ENCODE data around the gene GPC6.

GPC6 gene

DNA sequence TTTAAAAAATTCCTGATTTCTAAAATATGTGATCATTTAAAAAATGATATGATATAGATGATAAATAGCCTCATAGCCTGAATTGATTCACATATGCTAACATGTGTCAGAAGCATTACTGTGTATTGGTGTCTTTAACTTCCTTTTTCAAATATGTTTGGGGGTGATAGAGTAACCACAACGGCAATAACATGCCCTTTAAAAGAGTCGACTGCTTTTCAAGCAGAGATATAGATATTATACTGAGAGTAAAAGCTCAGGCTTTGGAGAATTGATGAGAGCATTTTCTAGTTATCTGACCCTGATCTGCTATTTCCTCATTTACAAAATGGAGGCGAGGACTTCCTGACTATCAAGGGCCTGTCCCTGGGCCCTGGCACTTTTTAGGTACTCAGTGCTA lies 992.3 kb downstream of the GPC6 start:
- TF ChIP-seq, protein P1, sequence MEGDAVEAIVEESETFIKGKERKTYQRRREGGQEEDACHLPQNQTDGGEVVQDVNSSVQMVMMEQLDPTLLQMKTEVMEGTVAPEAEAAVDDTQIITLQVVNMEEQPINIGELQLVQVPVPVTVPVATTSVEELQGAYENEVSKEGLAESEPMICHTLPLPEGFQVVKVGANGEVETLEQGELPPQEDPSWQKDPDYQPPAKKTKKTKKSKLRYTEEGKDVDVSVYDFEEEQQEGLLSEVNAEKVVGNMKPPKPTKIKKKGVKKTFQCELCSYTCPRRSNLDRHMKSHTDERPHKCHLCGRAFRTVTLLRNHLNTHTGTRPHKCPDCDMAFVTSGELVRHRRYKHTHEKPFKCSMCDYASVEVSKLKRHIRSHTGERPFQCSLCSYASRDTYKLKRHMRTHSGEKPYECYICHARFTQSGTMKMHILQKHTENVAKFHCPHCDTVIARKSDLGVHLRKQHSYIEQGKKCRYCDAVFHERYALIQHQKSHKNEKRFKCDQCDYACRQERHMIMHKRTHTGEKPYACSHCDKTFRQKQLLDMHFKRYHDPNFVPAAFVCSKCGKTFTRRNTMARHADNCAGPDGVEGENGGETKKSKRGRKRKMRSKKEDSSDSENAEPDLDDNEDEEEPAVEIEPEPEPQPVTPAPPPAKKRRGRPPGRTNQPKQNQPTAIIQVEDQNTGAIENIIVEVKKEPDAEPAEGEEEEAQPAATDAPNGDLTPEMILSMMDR (IDR thresholded peaks at IDR 0.05; ENCODE audit: insufficient read depth, low read length, poor library complexity, severe bottlenecking), result no peak
- TF ChIP-seq EZH2phosphoT487 (conservative IDR thresholded peaks at IDR 0.05; ENCODE audit: low read length), result no peak
- Histone ChIP-seq H3K4me3 (ENCODE audit: insufficient read depth, low read length, poor library complexity, severe bottlenecking) (no peak overlapping the region), H4K20me1 (ENCODE audit: low read depth, low read length) (no peaks in the 10 kb centered on the region), H3K9ac (ENCODE audit: low read length) (no peak overlapping the region), H3K79me2 (ENCODE audit: insufficient read depth, low read length) (no peaks in the 10 kb centered on the region), H2AFZ (ENCODE audit: low read depth, low read length, severe bottlenecking) (no peak overlapping the region), H3K9me2 (replicated peaks; ENCODE audit: insufficient read depth, low read length) (no peaks in the 10 kb centered on the region; the same call in 1 of the 2 replicates), H3K36me3 (ENCODE audit: low read length) (no peaks in the 10 kb centered on the region), H3K4me2 (ENCODE audit: low read depth, low read length, poor library complexity, severe bottlenecking) (no peak overlapping the region), H3K9me3 (ENCODE audit: insufficient read depth, low read length) (no peaks in the 10 kb centered on the region), H3F3A (ENCODE audit: insufficient read depth) (no peaks in the 10 kb centered on the region), H3K27me3 (ENCODE audit: low read length) (no peaks in the 10 kb centered on the region), H3K27ac (ENCODE audit: low read depth, low read length) (no peak overlapping the region)

DNA sequence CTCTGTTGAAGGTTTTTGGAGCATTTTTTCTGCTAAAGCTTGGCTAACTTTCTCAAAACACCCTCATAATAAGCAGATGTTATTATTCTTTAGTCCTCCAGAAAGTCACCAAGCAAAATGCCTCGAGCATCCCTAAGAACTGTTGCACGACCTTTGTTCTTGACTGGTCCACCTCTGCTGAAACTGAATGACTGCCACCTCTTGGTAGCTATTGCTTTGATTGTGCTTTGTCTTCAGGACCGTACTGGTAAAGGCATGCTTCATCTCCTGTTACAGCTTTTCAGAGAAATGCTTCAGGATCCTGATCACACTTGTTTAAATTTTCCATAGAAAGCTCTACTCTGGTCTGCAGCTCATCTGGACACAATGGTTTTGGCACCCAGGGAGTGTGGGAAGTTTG lies 998.1 kb downstream of the GPC6 start:
- Histone ChIP-seq H3K9me2 (replicated peaks; ENCODE audit: insufficient read depth, low read length) (no peaks in the 10 kb centered on the region), H3K27ac (ENCODE audit: low read depth, low read length) (no peak overlapping the region), H4K20me1 (ENCODE audit: low read depth, low read length) (no peaks in the 10 kb centered on the region), H3K79me2 (ENCODE audit: insufficient read depth, low read length) (no peaks in the 10 kb centered on the region), H3K4me2 (ENCODE audit: low read depth, low read length, poor library complexity, severe bottlenecking) (no peak overlapping the region), H3K27me3 (ENCODE audit: low read length) (no peaks in the 10 kb centered on the region), H3K9me3 (ENCODE audit: insufficient read depth, low read length) (no peaks in the 10 kb centered on the region), H3K4me3 (ENCODE audit: insufficient read depth, low read length, poor library complexity, severe bottlenecking) (no peak overlapping the region), H3K36me3 (ENCODE audit: low read length) (no peaks in the 10 kb centered on the region), H3K9ac (ENCODE audit: low read length) (no peak overlapping the region), H3F3A (ENCODE audit: insufficient read depth) (no peaks in the 10 kb centered on the region), H2AFZ (ENCODE audit: low read depth, low read length, severe bottlenecking) (no peak overlapping the region)
- no peak for TF ChIP-seq EZH2phosphoT487 (conservative IDR thresholded peaks at IDR 0.05; ENCODE audit: low read length)
- TF ChIP-seq, protein P1 (IDR thresholded peaks at IDR 0.05; ENCODE audit: insufficient read depth, low read length, poor library complexity, severe bottlenecking), result no peak

DNA sequence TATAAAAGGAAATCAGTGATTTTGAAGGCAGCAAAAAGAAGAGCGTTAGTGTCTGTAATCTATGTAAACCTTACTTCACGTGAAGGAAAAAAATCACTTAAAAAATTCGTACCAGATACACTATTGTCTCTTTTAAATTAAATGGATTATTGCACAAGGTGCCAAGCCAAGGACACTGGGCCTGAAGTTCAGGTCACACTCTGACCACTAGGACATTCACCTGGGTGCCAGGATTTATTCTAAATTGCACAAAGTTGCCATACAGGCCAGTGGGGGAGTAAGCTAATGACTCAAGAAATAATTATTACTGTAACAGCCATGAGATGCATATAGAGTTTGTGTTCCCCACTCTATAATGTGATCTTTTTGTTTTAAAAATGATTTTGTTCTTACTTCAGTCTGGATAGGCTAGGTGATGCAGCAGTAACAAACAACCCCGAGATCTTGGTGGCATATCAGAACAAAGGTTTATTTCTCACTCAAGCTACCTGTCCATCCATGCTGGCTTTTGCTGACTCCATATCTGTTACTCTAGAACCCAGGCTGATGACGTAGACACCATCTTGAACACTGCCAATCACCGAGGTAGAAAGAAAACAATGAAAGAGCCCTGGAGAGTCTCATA lies 1000.8 kb downstream of the GPC6 start:
- no peak overlapping the region for H2AFZ ChIP-seq (ENCODE audit: low read depth, low read length, severe bottlenecking)
- H3K4me3 ChIP-seq (ENCODE audit: insufficient read depth, low read length, poor library complexity, severe bottlenecking), result no peak overlapping the region
- no peaks in the 10 kb centered on the region for H3K9me2 ChIP-seq (replicated peaks; ENCODE audit: insufficient read depth, low read length)
- H3K9ac ChIP-seq (ENCODE audit: low read length), result no peak overlapping the region
- H3K27ac ChIP-seq (ENCODE audit: low read depth, low read length), result no peak overlapping the region
- H3K79me2 ChIP-seq (ENCODE audit: insufficient read depth, low read length), result no peaks in the 10 kb centered on the region
- no peaks in the 10 kb centered on the region for H3K9me3 ChIP-seq (ENCODE audit: insufficient read depth, low read length)
- no peaks in the 10 kb centered on the region for H3K36me3 ChIP-seq (ENCODE audit: low read length)
- H4K20me1 ChIP-seq (ENCODE audit: low read depth, low read length), result no peaks in the 10 kb centered on the region
- H3K4me2 ChIP-seq (ENCODE audit: low read depth, low read length, poor library complexity, severe bottlenecking), result no peak overlapping the region
- no peaks in the 10 kb centered on the region for H3F3A ChIP-seq (ENCODE audit: insufficient read depth)
- H3K27me3 ChIP-seq (ENCODE audit: low read length), result no peaks in the 10 kb centered on the region
- TF ChIP-seq, protein P1 (IDR thresholded peaks at IDR 0.05; ENCODE audit: insufficient read depth, low read length, poor library complexity, severe bottlenecking), result no peak
- TF ChIP-seq EZH2phosphoT487 (conservative IDR thresholded peaks at IDR 0.05; ENCODE audit: low read length), result no peak
